GM19397 (cell line): ENCODE results near the gene RNF114.
"Not testable (repeated sequence)": the region's sequence is repeated elsewhere in the genome, so short reads cannot be mapped to it uniquely, and the experiment has no call there.

Experiments used
- ATAC-seq: cut with Tn5 transposase; IDR thresholded peaks from one replicate; pipeline ENCODE4 v1.9.1; 2021; ENCODE audit warnings: mild to moderate bottlenecking, moderate library complexity; ENCODE audit not compliant: unreplicated experiment

The RNF114 gene

GRCh38 chr20:49925901-49926454, 10.2 kb upstream of the RNF114 start:
- ATAC-seq, result no peak

DNA sequence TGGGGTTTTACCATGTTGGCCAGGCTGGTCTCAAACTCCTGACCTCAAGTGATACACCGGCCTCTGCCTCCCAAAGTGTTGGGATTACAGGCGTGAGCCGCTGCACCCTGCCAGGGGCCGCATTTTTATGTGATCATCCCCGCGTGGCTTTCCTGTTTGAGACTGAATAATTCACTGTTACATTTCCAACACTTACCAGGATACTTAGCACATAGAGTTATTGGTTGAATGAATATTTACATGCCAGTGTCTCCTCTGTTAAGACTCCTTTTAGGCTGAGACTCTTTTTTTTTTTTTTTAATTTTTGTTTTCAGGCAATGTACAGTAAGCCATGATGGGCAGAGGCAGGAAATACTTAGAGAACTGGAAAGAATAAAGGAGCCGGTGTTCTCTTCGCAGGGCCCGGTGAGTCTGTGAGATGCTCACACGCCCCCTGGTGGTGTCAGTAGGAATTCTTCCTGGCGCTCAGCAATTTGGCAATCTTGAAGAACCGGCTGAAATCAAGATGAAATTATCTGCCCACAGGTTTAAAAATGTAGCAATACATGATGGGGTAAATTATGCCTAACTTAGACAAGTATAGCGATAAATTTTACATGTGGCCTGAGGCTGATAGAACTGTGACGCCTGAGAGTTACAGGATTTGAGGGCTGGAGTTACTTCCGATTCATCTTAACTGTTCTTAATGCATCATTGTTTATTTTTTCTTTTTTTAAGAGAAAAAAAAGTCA, 7.6 kb upstream of the RNF114 start:
- ATAC-seq, result no peak

DNA sequence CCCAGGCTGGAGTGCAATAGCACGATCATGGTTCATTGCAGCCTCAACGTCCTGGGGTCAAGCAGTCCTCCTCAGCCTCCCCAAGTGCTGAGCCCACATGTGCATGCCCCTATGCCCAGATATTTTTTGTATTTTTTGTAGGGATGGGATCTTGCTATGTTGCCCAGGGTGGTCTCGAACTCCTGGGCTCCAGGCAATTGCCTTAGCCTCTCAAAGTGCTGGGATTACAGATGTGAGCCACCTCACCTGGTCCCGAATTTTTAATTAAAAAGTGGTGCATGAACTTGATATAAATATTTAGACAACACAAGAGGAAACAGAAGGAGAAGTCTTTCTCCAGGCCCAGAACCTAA, 7.1 kb upstream of the RNF114 start:
- ATAC-seq, result no peak

GRCh38 chr20:49935746-49936152, 448 bp upstream of the RNF114 start:
- ATAC-seq, result no peak

DNA sequence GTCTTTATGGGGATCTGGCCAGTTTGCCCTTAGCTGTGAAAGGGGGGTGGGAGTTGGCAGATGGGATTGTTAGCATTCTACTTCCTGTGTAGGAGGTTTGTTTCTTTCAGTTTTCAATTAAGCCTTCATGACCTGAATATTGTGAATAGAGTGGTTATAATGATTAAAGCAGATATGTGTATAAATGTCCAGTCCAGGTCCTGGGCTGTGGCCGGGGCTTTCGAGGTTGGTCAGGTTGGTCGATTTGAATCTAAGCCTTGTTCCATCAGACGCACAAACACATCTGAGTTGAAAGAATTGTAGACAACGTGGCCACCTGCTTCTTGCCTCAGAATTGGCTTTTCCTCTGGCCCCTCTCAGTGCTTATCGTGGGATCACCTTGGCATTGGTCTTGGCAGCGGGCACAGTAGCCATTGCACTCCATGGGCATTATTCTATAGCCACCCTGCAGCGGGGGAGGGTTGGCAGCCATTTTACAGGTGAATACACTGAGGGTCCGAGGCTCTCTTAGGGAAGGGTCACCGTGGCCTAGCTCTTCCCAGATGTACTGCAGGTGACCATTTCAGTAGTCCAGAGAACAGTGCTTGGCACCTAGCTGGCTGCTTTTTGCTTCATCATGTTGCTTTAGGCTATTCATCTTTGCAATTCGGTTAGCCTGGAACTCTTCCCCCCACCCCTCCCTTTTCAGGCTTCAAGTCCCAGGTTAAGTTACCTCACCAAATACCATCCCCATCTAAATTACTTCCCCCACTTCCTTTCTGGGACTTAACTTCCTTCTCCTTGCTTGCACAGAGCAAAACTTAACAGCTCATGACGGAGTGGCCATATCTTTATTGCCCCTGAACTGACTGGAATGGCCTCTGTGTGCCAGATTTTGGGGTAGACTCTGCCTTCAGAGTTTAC, 1.1 kb downstream of the RNF114 start:
- no peak for ATAC-seq

GRCh38 chr20:49938173-49939163, 2.3 kb downstream of the RNF114 start:
- no peak for ATAC-seq

DNA sequence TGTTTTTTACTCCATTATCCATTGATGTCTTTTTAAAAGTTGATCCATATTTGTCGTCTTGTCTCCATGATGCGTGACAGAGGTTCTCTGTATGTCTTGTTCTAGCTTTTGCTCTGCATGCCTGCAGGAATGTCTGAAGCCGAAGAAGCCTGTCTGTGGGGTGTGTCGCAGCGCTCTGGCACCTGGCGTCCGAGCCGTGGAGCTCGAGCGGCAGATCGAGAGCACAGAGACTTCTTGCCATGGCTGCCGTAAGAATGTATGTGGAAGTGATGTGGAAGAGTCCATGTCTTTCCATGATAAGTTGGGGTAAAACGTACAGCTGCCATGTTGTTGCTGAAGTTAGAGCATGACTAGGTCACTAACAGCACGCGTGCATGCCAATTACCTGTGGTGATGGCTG, 5.3 kb downstream of the RNF114 start:
- ATAC-seq, result no peak

DNA sequence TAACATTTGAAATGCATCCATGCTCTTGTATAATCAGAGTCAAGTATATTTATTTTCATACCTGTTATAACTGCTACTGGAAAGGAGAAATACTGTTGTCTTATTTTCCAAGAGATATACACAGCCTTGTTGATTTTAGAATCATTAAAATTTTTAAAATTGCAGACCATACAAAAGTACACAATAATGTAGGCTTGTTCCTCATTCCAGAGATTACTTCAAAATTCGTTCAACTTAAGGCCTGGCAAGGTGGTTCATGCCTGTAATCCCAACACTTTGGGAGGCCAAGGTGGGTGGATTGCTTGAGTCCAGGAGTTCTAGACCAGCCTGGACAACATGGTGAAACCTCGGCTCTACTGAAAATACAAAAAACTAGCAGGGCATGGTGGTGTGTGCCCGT, 6.1 kb downstream of the RNF114 start:
- no peak for ATAC-seq

- no peak for ATAC-seq
Observed at GRCh38 chr20:49942942-49943341, 6.7 kb downstream of the RNF114 start.

DNA sequence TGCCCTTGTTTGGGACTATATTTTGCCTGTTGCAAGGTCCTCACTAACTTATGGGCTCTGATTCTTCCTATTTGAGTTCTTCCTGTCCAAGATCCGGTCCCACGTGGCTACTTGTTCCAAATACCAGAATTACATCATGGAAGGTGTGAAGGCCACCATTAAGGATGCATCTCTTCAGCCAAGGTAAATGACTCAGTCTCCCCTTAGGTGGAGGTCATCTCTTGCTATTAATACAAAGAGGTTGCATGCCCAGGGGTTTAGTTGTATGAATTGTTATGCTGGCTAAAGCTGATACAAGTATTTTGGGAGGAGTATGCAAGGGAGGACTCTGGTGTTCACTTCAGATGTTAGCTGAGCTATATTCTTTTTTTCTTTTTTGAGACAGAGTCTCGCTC, 9.1 kb downstream of the RNF114 start:
- ATAC-seq, result no peak

GRCh38 chr20:49945701-49946477, 9.7 kb downstream of the RNF114 start:
- ATAC-seq, result no peak

DNA sequence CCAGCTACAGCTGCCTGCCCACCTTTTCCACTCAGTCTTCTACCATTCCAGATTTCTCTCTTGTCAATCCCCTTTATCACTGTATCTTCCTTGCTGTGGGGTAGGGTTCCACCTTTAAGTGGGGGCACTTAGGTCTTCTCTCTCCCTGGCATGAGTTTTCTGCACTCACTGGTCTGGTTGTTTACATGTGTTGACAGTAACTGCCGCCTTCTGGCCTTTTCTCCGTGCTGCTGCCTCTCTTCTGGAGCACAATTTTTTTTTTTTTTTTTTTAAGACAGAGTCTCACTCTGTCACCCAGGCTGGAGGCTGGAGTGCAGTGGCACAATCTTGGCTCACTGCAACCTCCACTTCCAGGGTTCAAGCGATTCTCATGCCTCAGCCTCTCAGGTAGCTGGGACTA, 12.0 kb downstream of the RNF114 start:
- ATAC-seq, result no peak

DNA sequence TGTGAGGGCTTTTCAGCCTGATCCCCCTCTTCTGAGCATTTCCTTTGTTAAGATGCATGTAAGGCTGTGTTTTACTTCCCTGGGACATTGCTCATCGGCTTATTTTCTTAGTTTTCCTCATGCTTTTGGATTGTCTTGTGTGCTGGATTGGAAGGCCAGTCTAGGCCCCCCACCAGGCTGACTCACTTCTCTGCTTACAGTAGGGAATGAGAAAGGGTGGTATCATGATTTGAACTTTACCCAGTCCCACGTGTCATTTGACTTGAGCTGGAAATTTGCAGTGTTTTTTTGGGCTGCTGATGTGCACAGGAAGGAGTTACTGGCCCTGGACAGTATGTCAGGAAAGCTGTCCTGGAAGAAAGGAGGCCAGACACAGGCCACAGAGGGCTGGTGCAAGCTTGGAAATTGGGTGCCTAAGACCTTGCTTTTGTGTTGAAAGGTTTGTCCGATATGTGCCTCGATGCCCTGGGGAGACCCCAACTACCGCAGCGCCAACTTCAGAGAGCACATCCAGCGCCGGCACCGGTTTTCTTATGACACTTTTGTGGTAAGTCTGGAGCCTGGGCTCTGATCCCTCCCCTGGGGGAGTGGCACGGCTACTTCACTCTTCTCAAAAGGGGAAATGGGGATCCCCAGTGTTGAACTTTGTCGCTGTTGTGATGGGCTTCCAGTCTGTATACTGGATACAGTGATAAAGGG, 12.8 kb downstream of the RNF114 start:
- ATAC-seq, result no peak

- ATAC-seq, result no peak
Observed at GRCh38 chr20:49951151-49951550, 15.0 kb downstream of the RNF114 start.

DNA sequence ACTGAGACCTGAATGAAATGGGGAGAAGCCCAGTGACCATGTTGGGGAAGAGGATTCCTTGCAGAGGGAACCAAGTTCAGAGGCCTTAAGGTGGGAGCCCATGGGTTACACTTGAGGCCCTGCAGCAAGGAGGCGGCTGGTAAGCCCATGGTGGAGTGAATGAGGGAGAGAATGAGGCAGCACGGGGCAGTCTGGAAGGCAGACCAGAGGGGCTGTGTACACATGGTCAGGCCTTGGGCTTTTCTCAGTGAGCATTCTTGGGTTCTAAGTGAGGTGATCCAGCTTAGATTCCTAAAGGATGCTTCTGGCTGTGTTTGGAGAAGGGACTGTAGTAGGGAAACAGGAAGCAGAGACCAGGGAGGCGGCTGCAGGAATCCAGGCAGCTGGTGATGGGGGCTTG, 19.0 kb downstream of the RNF114 start:
- no peak for ATAC-seq

DNA sequence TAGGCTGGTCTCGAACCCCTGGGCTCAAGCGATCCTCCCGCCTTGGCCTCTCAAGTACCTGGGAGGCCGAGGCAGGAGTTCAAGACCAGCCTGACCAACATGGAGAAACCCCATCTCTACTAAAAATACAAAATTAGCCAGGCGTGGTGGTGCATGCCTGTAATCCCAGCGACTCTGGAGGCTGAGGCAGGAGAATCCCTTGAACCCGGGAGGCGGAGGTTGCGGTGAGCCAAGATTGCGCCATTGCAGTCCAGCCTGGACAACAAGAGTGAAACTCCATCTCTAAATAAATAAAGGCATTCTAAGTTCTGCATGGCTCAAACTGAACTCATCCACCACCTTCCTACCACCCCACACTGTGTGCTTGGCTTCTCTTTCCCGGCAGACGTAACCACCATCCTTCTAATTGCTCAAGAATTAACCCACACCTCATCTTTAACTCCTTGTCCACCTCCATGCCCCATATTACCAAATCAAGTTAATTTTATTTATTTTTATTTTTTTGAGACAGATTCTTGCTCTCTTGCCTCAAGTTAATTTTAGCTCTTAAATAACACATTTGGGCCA, 19.7 kb downstream of the RNF114 start:
- ATAC-seq, result not testable (repeated sequence)

GRCh38 chr20:49956689-49957088, 20.5 kb downstream of the RNF114 start:
- no peak for ATAC-seq

DNA sequence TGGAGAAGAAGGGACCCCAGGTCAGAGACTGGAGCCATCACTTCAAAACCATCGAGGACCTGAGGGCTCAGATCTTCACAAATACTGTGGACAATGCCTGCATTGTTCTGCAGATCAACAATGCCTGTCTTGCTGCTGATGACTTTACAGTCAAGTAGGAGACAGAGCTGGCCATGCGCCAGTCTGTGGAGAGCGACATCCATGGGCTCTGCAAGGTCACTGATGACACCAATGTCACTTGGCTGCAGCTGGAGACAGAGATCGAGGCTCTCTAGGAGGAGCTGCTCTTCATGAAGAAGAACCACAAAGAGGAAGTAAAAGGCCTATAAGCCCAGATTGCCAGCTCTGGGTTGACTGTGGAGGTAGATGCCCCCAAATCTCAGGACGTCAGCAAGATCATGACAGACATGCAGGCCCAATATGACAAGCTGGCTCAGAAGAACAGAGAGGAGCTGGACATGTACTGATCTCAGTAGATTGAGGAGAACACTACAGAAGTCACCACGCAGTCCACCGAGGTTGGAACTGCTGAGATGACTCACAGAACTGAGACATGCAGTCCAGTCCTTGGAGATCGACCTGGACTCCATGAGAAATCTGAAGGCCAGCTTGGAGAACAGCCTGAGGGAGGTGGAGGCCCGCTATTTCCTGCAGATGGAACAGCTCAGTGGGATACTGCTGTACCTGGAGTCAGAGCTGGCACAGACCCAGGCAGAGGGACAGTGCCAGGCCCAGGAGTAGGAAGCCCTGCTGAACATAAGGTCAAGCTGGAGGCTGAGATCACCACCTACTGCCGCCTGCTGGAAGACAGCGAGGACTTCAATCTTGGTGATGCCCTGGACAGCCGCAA, 21.1 kb downstream of the RNF114 start:
- not testable (repeated sequence) for ATAC-seq
